Stimulated activated naive B cell treated with anti-CD40 and anti-IgM and Interleukin-4, amounts not matched to agents 10 μg/mL and 1 μg/mL and 100 μg/mL, for 72 hours (primary cell): Measurements from ENCODE around the gene RBMS3.
"Not testable (repeated sequence)": the region's sequence is repeated elsewhere in the genome, so short reads cannot be mapped to it uniquely, and the experiment has no call there.

Experiments used
- ATAC-seq, 2 donors: fragments of 150-1000 bp; cut with Tn5 transposase; replicated peaks; 2 replicates each; pipeline ENCODE4 v1.10.0; 2021; ENCODE audit warnings: moderate library complexity in 1 of 2
- DNase-seq: peaks from one replicate; pipeline ENCODE4 v3.0.0; 2021
- H3K27ac Mint-ChIP-seq: one replicate; pipeline ENCODE4 v1.8.0; 2022; ENCODE audit warnings: mild to moderate bottlenecking, mixed read lengths
- H3K27me3 Mint-ChIP-seq, 2 donors: one replicate each; pipeline ENCODE4 v1.8.0; 2022; ENCODE audit warnings: mixed read lengths in 2 of 2
- H3K36me3 Mint-ChIP-seq, 2 donors: one replicate each; pipeline ENCODE4 v1.8.0; 2022; ENCODE audit warnings: mixed read lengths in 2 of 2, mild to moderate bottlenecking in 1 of 2
- H3K4me1 Mint-ChIP-seq, 2 donors: one replicate each; pipeline ENCODE4 v1.8.0; 2022; ENCODE audit warnings: mixed read lengths in 2 of 2, mild to moderate bottlenecking in 1 of 2
- H3K4me3 Mint-ChIP-seq, 2 donors: one replicate each; pipeline ENCODE4 v1.8.0; 2022; ENCODE audit warnings: mild to moderate bottlenecking in 2 of 2, mixed read lengths in 2 of 2, moderate library complexity in 1 of 2
- H3K9me3 Mint-ChIP-seq, 2 donors: one replicate each; pipeline ENCODE4 v1.8.0; 2022; ENCODE audit warnings: mixed read lengths in 2 of 2, mild to moderate bottlenecking in 1 of 2

The RBMS3 gene

DNA sequence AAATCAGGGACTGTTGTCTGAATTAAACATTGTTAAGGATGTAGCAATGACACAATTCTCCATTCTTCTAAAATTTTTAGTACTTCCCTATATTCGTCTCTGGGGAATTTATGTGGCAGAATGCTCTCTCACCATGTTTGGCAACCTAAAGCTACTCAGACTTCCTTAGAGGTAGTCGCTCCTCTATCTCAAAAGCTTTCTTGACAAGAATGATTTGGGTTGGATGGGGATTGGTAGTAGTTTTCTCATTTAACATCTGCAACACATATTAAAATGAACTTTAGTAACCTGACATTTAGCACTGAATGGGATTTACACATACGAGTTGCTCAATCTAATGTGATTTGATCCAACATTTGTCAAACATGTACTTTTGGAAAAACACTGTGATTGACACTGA lies 233.3 kb downstream of the RBMS3 start:
- H3K36me3 Mint-ChIP-seq = no peaks in the 10 kb centered on the region
- H3K9me3 Mint-ChIP-seq = peaks cover 0 to 5% of the 10 kb centered on the region in 2 donors
- no peak overlapping the region for H3K4me3 Mint-ChIP-seq
- peaks cover 9 to 13% of the 10 kb centered on the region in 2 donors for H3K27me3 Mint-ChIP-seq
- DNase-seq (no peak), ATAC-seq (peak in 1 of 2 donors; percentile 29)
- no peak overlapping the region for H3K27ac Mint-ChIP-seq
- H3K4me1 Mint-ChIP-seq = peaks cover 15 to 21% of the 10 kb centered on the region in 2 donors

- Mint-ChIP-seq H3K4me3 (no peak overlapping the region), H3K27ac (no peak overlapping the region), H3K4me1 (peaks cover 15 to 21% of the 10 kb centered on the region in 2 donors), H3K9me3 (peaks cover 0 to 5% of the 10 kb centered on the region in 2 donors), H3K36me3 (no peaks in the 10 kb centered on the region), H3K27me3 (peaks cover 5 to 8% of the 10 kb centered on the region in 2 donors)
- ATAC-seq (peak; percentile 67 to 73), DNase-seq (no peak)
Measured at GRCh38 chr3:29514912-29515311, 234.0 kb downstream of the RBMS3 start.

GRCh38 chr3:29515451-29515850 lies 234.6 kb downstream of the RBMS3 start:
- ATAC-seq (peak; percentile 68 to 71), DNase-seq (no peak)
- Mint-ChIP-seq H3K27me3 (peaks cover 5 to 8% of the 10 kb centered on the region in 2 donors), H3K4me3 (no peak overlapping the region), H3K27ac (no peak overlapping the region), H3K9me3 (peaks cover 0 to 5% of the 10 kb centered on the region in 2 donors), H3K4me1 (peaks cover 15 to 21% of the 10 kb centered on the region in 2 donors), H3K36me3 (no peaks in the 10 kb centered on the region)

GRCh38 chr3:29516164-29516563 lies 235.3 kb downstream of the RBMS3 start:
- H3K27ac Mint-ChIP-seq = no peak overlapping the region
- peaks cover 5 to 8% of the 10 kb centered on the region in 2 donors for H3K27me3 Mint-ChIP-seq
- peaks cover 15 to 21% of the 10 kb centered on the region in 2 donors for H3K4me1 Mint-ChIP-seq
- DNase-seq = no peak
- H3K4me3 Mint-ChIP-seq = no peak overlapping the region
- H3K36me3 Mint-ChIP-seq = no peaks in the 10 kb centered on the region
- no peak for ATAC-seq
- peaks cover 0 to 5% of the 10 kb centered on the region in 2 donors for H3K9me3 Mint-ChIP-seq

- Mint-ChIP-seq H3K36me3 (no peaks in the 10 kb centered on the region), H3K4me1 (peaks cover under 1 to 2% of the 10 kb centered on the region in 2 donors), H3K27ac (no peak overlapping the region), H3K9me3 (peaks cover 0 to 3% of the 10 kb centered on the region in 2 donors), H3K4me3 (no peak overlapping the region), H3K27me3 (no peaks in the 10 kb centered on the region)
- DNase-seq = no peak
- ATAC-seq = no peak
Measured at GRCh38 chr3:29520764-29521163, 239.9 kb downstream of the RBMS3 start.

DNA sequence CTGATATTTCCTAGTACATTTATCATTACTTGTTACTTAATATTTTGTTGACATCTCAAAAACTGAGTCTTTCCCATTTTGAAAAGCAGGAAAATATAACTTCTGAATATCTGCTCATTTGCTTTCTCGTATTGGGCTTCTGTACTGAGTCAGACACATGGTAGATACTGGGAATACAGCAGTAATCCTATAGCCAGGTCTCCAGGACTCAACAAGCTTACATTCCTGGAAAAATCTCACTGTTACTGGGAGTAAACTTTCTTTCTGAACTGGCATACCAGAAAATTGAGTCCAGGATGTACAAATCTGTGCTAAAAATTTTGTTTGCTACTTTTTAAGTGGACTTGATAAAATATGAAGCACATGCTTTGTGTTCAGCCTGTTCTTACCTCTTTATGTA lies 240.4 kb downstream of the RBMS3 start:
- Mint-ChIP-seq H3K27me3 (no peaks in the 10 kb centered on the region), H3K27ac (no peak overlapping the region), H3K9me3 (no peaks in the 10 kb centered on the region), H3K4me3 (no peak overlapping the region), H3K4me1 (no peaks in the 10 kb centered on the region), H3K36me3 (no peaks in the 10 kb centered on the region)
- DNase-seq (no peak), ATAC-seq (no peak)

- Mint-ChIP-seq H3K27me3 (no peaks in the 10 kb centered on the region), H3K4me3 (no peak overlapping the region), H3K36me3 (no peaks in the 10 kb centered on the region), H3K9me3 (no peaks in the 10 kb centered on the region), H3K27ac (no peak overlapping the region), H3K4me1 (no peaks in the 10 kb centered on the region)
- DNase-seq (no peak), ATAC-seq (no peak)
Measured at GRCh38 chr3:29521751-29522150, 240.9 kb downstream of the RBMS3 start.

DNA sequence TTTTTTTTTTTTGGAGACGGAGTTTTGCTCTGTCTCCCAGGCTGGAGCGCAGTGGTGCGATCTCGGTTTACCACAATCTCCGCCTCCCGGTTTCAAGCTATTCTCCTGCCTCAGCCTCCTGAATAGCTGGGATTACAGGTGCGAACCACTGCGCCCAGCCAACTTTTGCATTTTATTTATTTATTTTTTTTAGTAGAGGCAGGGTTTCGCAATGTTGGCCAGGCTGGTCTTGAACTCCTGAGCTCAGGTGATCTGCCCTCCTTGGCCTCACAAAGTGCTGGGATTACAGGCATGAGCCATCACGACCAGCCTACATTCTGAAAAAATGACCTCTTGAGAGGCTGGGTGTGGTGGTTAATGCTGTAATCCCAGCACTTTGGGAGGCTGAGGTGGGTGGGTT lies 243.6 kb downstream of the RBMS3 start:
- H3K4me3 Mint-ChIP-seq, H3K4me1 Mint-ChIP-seq, DNase-seq, H3K27ac Mint-ChIP-seq, H3K27me3 Mint-ChIP-seq, ATAC-seq, H3K9me3 Mint-ChIP-seq, H3K36me3 Mint-ChIP-seq: not testable (repeated sequence)

DNA sequence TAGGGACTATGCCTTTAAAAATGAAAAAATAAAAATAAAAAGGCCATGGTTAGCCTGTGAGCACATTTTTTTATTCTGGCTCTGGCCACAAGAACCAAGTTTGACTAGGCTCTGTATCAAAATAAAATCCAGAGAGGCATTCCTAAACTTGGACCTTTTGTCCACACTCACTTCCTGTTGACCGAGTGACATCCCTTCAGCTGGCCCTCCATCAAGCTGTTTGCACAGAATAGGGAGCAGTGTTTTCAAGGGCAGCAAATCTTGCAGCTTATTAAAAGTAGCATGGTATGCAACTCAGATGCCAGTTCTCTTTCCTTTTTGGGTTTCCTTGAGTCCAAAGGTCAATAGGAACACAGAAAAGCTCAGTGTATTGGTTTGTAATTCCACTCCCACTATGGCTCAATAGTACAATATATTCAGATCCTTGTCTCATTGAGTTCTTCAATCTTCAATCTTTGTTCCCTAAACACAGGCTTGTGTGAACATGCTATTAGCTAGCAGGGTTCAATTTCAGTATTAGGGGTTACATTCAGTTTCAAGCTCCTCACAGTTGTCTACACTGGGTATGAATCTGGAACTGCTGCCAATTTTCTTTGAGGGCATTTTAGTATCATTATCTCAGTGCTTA lies 244.5 kb downstream of the RBMS3 start:
- Mint-ChIP-seq H3K4me1 (no peaks in the 10 kb centered on the region), H3K9me3 (no peaks in the 10 kb centered on the region), H3K27ac (no peak overlapping the region), H3K4me3 (no peak overlapping the region), H3K27me3 (no peaks in the 10 kb centered on the region), H3K36me3 (no peaks in the 10 kb centered on the region)
- ATAC-seq (no peak), DNase-seq (no peak)

GRCh38 chr3:29527246-29527645 lies 246.4 kb downstream of the RBMS3 start:
- Mint-ChIP-seq H3K27ac (no peak overlapping the region), H3K27me3 (no peaks in the 10 kb centered on the region), H3K9me3 (no peaks in the 10 kb centered on the region), H3K4me3 (no peak overlapping the region), H3K4me1 (no peaks in the 10 kb centered on the region), H3K36me3 (no peaks in the 10 kb centered on the region)
- no peak for DNase-seq
- no peak for ATAC-seq

DNA sequence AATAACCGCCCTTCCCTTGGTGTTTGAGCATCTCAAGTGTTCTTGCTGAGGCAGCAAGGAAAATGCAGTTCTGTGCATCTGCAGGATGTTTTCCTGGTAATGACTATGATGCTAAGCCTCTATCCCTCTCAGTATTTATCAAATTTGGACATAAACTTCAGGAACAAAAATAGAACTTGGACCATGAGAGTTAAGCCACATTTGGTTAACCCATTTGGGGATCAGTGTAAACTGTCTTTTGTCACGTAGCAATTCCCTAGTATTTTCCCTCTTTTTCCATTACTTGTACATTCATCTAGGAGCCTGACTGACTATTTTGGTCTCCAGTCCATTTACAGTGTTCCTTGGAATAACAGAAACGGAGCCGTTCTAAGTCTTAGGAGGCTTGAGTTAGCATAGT lies 250.8 kb downstream of the RBMS3 start:
- Mint-ChIP-seq H3K36me3 (no peaks in the 10 kb centered on the region), H3K27me3 (no peaks in the 10 kb centered on the region), H3K27ac (no peak overlapping the region), H3K9me3 (no peaks in the 10 kb centered on the region), H3K4me3 (no peak overlapping the region), H3K4me1 (no peaks in the 10 kb centered on the region)
- DNase-seq = no peak
- ATAC-seq = no peak

GRCh38 chr3:29532473-29532872 lies 251.6 kb downstream of the RBMS3 start:
- no peak for DNase-seq
- H3K4me3 Mint-ChIP-seq = no peak overlapping the region

GRCh38 chr3:29534006-29534405 lies 253.1 kb downstream of the RBMS3 start:
- ATAC-seq = no peak
- H3K36me3 Mint-ChIP-seq = no peaks in the 10 kb centered on the region

More at GRCh38 chr3:29532473-29532872, 251.6 kb downstream of the RBMS3 start:
- Mint-ChIP-seq H3K9me3 (no peaks in the 10 kb centered on the region), H3K36me3 (no peaks in the 10 kb centered on the region), H3K4me1 (no peaks in the 10 kb centered on the region), H3K27ac (no peak overlapping the region), H3K27me3 (no peaks in the 10 kb centered on the region)
- no peak for ATAC-seq

DNA sequence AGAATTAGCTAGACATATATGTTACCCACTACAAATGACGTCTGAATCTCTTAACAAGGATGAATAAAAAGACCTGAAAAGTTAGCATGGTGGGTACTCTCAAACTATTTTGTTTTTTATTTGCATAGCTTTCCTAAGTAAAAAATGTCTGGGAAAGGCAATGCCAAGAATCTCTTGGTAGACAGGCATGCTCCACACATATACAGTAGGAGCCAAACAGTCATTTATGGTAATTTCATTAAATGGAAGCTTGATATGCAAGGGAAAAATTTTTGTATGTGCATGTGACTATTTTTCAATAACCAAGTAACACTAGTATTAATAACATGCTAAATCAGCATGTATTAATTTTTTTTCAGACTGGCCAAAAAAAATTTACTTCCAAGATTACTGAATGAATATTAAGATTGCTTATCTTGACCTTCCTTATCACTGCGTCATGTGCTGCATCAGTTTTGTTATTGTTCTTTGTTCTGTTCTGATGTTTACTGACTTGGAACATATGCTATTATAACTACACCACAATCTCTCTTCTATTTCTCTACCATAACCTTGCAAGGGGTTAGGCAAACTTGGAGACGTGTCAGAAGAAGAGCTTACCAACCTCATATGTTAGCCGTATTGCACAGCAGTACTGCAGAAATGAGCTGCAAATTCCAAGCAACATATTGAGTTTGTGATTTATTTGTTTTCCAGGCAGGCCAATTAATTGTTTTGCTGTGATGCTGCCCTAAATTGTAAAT lies 255.3 kb downstream of the RBMS3 start:
- ATAC-seq (no peak), DNase-seq (no peak)
- no peaks in the 10 kb centered on the region for H3K27me3 Mint-ChIP-seq
- H3K36me3 Mint-ChIP-seq = no peaks in the 10 kb centered on the region
- no peak overlapping the region for H3K27ac Mint-ChIP-seq
- H3K9me3 Mint-ChIP-seq = no peaks in the 10 kb centered on the region
- no peak overlapping the region for H3K4me3 Mint-ChIP-seq
- H3K4me1 Mint-ChIP-seq = no peaks in the 10 kb centered on the region

More at GRCh38 chr3:29534006-29534405, 253.1 kb downstream of the RBMS3 start:
- H3K27me3 Mint-ChIP-seq = no peaks in the 10 kb centered on the region
- no peak overlapping the region for H3K4me3 Mint-ChIP-seq
- no peaks in the 10 kb centered on the region for H3K9me3 Mint-ChIP-seq
- no peaks in the 10 kb centered on the region for H3K4me1 Mint-ChIP-seq
- no peak overlapping the region for H3K27ac Mint-ChIP-seq
- DNase-seq = no peak
